ENCODE measurements around the gene MNS1. TPM values are rescaled to one million over a fixed set of nuclear protein-coding genes. Genes with fewer than 3 reads are reported as not detected.
"Not testable (repeated sequence)": the region's sequence is repeated elsewhere in the genome, so short reads cannot be mapped to it uniquely, and the experiment has no call there.

Gene MNS1
- total RNA-seq, 1 experiment from 2014 or later: 1.5 TPM

DNA sequence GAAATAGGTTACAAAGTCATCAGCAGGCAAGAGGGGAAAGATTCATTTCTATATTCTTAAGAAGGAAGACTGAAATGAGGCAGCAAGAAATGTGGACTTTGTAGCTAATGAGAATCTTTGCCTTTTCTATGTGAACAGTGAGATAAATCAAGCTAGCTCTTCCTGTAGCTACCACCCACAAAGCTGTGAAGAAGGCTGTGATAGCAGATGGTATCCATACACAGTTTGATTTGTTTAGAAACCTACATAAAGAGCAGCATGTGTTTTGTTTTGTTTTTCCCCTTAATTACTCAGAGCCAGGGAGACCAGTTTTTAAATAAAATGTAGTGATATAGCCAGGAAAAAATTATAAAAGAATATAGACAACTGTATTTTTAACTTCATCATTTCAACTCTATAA lies 54.2 kb downstream of the MNS1 start:
- CTCF ChIA-PET: interaction anchor here (0.6 to 1.1 kb wide), 3 partner anchors 18 to 1107 kb away, joined by 3 to 4 read pairs (median 3); no protein-coding TSS in a partner anchor
- TF ChIP-seq CTCF (IDR thresholded peaks at IDR 0.05; ENCODE audit: unreplicated experiment): no peak

GRCh38 chr15:56399209-56399608 lies 65.7 kb downstream of the MNS1 start:
- H3K36me3 Mint-ChIP-seq (ENCODE audit: insufficient read depth, unreplicated experiment); H3K27ac Mint-ChIP-seq (ENCODE audit: low read depth, unreplicated experiment); H3K4me3 Mint-ChIP-seq (ENCODE audit: unreplicated experiment); BruUV-seq (replicated peaks); DNase-seq (ENCODE audit: unreplicated experiment); POLR2A ChIA-PET; intact Hi-C loops (cut with micrococcal nuclease); H3K4me1 Mint-ChIP-seq (ENCODE audit: insufficient read depth, unreplicated experiment); H3K27me3 Mint-ChIP-seq (ENCODE audit: insufficient read depth, unreplicated experiment): not testable (repeated sequence)
- CTCF ChIA-PET: interaction anchor here (0.6 kb wide), 1 partner anchor 29 kb away, joined by 3 read pairs; no protein-coding TSS in a partner anchor
- peaks cover 11% of the 10 kb centered on the region for H3K9me3 Mint-ChIP-seq (ENCODE audit: unreplicated experiment)

More for the DNA sequence above, 54.2 kb downstream of the MNS1 start:
- H3K27me3 Mint-ChIP-seq (ENCODE audit: insufficient read depth, unreplicated experiment): no peaks in the 10 kb centered on the region
- H3K27ac Mint-ChIP-seq (ENCODE audit: low read depth, unreplicated experiment): no peak overlapping the region
- no TSS peak for BruUV-seq (replicated peaks)
- H3K36me3 Mint-ChIP-seq (ENCODE audit: insufficient read depth, unreplicated experiment): peaks cover 6% of the 10 kb centered on the region
- no peaks in the 10 kb centered on the region for H3K9me3 Mint-ChIP-seq (ENCODE audit: unreplicated experiment)
- intact Hi-C loops (cut with micrococcal nuclease): no loop called here
- no peak overlapping the region for H3K4me3 Mint-ChIP-seq (ENCODE audit: unreplicated experiment)
- DNase-seq (ENCODE audit: unreplicated experiment): no peak
- peaks cover 5% of the 10 kb centered on the region for H3K4me1 Mint-ChIP-seq (ENCODE audit: insufficient read depth, unreplicated experiment)
- POLR2A ChIA-PET: interaction anchor here (0.6 to 1.0 kb wide), 2 partner anchors 11 to 370 kb away, joined by 3 to 4 read pairs; no protein-coding TSS in a partner anchor

DNA sequence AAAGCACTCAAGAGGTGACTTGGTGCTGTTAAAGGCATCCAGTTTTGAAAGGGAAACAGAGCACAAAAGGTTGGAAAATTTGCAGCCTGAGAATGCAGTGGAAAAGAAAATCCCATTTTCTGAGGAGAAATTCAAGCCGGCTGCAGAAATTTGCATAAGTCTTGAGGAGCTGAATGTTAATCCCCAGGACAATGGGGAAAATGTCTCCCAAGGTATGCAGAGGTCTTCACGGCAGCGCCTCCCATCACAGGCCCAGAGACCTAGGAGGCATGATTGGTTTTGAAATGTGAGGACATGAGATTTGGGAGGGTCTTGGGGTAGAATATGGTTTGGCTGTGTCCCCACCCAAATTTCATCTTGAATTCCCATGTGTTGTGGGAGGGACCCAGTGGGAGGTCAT lies 67.6 kb downstream of the MNS1 start:
- POLR2A ChIA-PET; H3K27ac Mint-ChIP-seq (ENCODE audit: low read depth, unreplicated experiment); BruUV-seq (replicated peaks); H3K4me3 Mint-ChIP-seq (ENCODE audit: unreplicated experiment); H3K27me3 Mint-ChIP-seq (ENCODE audit: insufficient read depth, unreplicated experiment); H3K4me1 Mint-ChIP-seq (ENCODE audit: insufficient read depth, unreplicated experiment); H3K36me3 Mint-ChIP-seq (ENCODE audit: insufficient read depth, unreplicated experiment); DNase-seq (ENCODE audit: unreplicated experiment); CTCF ChIA-PET; intact Hi-C loops (cut with micrococcal nuclease): not testable (repeated sequence)
- H3K9me3 Mint-ChIP-seq (ENCODE audit: unreplicated experiment): peaks cover 11% of the 10 kb centered on the region

DNA sequence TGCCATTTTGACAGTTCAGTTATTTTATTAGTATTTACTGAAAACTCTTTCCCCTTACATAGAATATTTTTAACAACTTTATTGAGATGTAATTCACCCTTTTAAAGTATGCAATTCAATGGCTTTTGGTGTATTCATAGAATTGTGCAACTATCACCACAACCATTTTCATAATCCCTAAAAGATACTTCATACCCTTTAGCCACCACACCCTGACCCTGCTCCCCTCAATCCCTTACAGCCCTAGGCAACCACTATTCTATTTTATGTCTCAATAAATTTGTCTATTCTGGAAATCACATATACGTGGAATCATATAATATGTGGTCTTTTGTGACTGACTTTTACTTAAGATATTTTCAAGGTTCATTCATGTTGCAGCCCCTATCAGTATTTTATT lies 70.0 kb downstream of the MNS1 start:
- TF ChIP-seq CTCF (IDR thresholded peaks at IDR 0.05; ENCODE audit: unreplicated experiment): no peak
- intact Hi-C loops (cut with micrococcal nuclease): no loop called here
- Mint-ChIP-seq H3K4me1 (ENCODE audit: insufficient read depth, unreplicated experiment) (no peaks in the 10 kb centered on the region), H3K27me3 (ENCODE audit: insufficient read depth, unreplicated experiment) (no peaks in the 10 kb centered on the region), H3K4me3 (ENCODE audit: unreplicated experiment) (no peak overlapping the region), H3K36me3 (ENCODE audit: insufficient read depth, unreplicated experiment) (no peaks in the 10 kb centered on the region), H3K9me3 (ENCODE audit: unreplicated experiment) (no peaks in the 10 kb centered on the region), H3K27ac (ENCODE audit: low read depth, unreplicated experiment) (no peak overlapping the region)
- no TSS peak for BruUV-seq (replicated peaks)
- no peak for DNase-seq (ENCODE audit: unreplicated experiment)
- CTCF ChIA-PET: interaction anchor here (0.6 kb wide), 1 partner anchor 35 kb away, joined by 3 read pairs; no protein-coding TSS in a partner anchor
- POLR2A ChIA-PET: no interaction called here

DNA sequence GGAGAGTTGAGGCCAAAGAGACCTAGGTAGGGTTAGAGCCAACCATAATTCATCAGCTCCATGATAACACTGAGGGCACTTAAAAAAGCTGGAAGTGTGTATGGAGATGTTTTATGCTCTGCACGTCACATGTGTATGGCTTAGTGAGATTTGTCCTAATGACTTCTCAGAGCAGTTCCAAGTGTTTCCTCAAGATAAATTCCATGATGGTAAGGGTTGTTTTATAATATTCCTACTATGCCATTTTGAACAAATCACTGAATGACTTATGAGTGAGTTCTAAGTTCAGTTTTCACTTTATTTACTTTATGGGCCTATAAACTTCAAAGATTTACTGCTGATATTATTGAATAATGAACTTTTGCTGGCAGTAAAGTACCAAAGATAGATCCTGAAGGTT lies 71.7 kb downstream of the MNS1 start:
- no peaks in the 10 kb centered on the region for H3K27me3 Mint-ChIP-seq (ENCODE audit: insufficient read depth, unreplicated experiment)
- BruUV-seq (replicated peaks): no TSS peak
- no peak for TF ChIP-seq CTCF (IDR thresholded peaks at IDR 0.05; ENCODE audit: unreplicated experiment)

More for the DNA sequence above, 71.7 kb downstream of the MNS1 start:
- H3K36me3 Mint-ChIP-seq (ENCODE audit: insufficient read depth, unreplicated experiment): no peaks in the 10 kb centered on the region
- no peaks in the 10 kb centered on the region for H3K4me1 Mint-ChIP-seq (ENCODE audit: insufficient read depth, unreplicated experiment)
- ChIA-PET POLR2A (interaction anchor here (0.7 to 1.2 kb wide), 2 partner anchors 21 to 250 kb away, joined by 3 to 5 read pairs; no protein-coding TSS in a partner anchor), CTCF (interaction anchor here (0.7 kb wide), 1 partner anchor 745 kb away, joined by 3 read pairs; no protein-coding TSS in a partner anchor)
- intact Hi-C loops (cut with micrococcal nuclease): no loop called here
- no peak overlapping the region for H3K4me3 Mint-ChIP-seq (ENCODE audit: unreplicated experiment)
- no peak overlapping the region for H3K27ac Mint-ChIP-seq (ENCODE audit: low read depth, unreplicated experiment)
- DNase-seq (ENCODE audit: unreplicated experiment): no peak
- no peaks in the 10 kb centered on the region for H3K9me3 Mint-ChIP-seq (ENCODE audit: unreplicated experiment)
